Stimulated activated naive CD4-positive, alpha-beta T cell (primary cell): ENCODE results near the gene DDX25.

ENCODE experiments used
- DNase-seq, 6 experiments: peaks; one replicate each; lab custom pipeline; 2025; lab: John Stamatoyannopoulos, UW

The DDX25 gene

DNA sequence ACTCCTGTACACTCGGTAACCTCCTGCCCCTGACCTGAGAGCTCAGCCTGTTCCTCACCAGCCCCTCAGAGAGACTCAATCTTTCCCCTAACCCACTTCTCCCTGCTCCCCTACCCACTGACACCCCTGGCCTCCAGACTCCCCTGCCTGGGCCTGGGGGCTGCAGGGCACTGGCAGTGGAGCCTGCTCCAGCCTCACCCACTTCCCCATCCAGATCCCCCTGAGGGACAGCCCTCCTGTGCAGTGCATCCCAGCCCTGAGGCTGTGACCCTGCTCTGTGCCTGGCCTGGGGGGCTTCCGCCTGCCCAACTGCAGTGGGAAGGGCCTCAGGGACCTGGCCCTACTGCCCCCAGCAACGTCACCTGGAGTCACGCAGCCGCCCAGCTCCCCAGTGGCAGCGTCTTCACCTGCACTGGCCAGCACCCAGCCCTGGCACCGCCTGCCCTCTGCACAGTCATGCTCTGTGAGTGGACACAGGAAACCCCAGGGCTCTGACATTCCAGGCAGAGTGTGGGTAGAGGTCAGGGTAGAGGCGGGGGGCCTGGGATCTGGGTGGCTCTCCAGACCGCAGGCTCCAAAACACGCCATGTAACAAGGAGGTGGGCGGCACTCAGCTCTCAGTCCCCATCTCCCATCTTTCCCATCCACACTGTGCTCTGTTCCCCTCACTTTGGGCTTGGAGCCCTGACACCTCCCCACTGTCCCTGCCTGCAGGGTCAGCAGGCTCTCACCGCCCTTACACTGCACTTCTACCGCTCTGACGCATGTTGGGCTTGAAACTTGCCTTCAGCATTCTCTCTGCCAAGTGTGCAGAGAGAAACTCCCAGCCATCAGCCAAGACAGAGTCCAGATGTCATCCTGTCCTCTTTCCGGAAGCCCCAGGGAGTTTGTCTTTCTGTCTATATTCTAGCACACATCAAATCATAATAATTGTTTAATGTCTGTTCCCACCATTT is 46.7 kb downstream of the DDX25 start:
- DNase-seq: no peak

DNA sequence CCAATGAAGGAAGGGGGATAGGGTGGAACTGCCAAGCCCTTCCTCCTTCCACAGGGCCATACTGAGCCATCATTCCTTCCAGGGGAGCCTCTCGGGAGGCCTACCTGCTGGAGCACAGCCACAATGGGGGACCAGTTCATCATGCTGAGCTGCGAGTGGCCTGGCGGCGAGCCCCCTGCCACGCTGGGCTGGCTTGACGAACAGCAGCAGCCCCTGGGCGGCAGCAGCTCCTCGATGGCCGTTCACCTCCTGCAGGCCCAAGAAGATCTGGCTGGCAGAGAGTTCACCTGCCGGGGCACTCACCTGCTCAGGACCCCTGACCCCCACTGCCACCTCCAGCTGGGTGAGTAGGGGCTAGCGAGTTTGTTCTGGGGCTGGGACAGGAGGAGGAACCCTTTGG is 47.4 kb downstream of the DDX25 start:
- DNase-seq: no peak

DNA sequence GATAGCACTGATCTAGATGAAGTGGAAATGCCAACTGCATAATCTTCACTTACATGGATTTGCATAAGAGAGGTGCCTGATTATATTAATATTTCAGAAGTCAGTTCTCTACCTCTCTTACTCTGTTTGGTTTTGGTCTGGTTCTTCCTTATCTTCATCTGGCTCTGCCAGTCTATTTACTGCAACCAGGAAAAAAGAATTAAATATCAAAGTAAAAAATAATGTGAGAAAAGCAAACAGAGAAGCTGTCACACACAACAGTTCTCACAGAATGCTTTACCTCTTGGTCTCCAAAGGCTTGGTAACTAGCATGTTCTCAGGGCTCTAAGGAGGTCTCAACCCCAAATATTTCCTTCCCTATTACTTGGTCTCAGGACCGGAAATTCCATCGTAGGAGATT is 48.3 kb downstream of the DDX25 start:
- DNase-seq: no peak

DNA sequence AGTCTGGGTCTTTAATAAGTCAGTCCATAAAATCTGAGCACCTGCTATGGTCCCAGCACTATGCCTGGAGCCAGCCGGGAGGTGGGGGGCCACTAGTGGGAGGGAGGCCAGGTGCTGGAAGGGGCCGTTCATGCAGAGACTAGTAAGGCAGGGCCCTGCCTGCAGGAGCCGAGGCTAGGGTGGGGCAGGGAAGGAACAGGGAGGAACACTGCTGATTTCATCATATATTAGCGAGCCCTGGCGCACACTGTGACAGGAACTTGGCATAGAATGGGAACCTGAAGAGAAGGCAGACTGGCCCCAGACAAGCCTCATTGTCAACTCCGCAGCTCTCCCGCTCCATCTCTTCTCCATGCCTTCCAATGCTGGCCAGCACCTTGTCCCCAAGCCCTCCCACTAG is 48.7 kb downstream of the DDX25 start:
- DNase-seq: no peak

DNA sequence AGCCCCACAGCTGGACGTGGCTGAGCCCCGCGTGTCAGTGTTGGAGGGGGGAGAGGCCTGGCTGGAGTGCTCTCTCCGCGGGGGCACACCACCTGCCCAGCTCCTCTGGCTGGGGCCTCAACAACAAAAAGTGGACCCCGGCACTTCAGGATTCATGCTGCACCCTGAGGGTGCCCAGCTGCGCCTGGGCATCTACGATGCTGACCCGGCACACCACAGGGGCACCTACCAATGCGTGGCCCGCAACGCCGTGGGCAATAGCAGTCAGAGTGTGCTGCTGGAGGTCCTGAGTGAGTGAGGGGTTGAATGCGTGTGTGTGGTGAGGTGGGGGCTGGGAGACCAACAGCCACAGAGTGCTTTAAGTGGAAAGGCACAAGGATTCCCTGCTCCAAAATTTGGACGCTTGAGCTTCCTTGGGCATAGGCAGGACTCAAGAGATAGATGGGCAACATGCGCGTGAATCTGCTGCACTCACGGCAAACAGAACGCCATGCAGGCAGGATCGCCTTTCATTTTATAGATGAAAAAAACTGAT is 49.2 kb downstream of the DDX25 start:
- DNase-seq: no peak

DNA sequence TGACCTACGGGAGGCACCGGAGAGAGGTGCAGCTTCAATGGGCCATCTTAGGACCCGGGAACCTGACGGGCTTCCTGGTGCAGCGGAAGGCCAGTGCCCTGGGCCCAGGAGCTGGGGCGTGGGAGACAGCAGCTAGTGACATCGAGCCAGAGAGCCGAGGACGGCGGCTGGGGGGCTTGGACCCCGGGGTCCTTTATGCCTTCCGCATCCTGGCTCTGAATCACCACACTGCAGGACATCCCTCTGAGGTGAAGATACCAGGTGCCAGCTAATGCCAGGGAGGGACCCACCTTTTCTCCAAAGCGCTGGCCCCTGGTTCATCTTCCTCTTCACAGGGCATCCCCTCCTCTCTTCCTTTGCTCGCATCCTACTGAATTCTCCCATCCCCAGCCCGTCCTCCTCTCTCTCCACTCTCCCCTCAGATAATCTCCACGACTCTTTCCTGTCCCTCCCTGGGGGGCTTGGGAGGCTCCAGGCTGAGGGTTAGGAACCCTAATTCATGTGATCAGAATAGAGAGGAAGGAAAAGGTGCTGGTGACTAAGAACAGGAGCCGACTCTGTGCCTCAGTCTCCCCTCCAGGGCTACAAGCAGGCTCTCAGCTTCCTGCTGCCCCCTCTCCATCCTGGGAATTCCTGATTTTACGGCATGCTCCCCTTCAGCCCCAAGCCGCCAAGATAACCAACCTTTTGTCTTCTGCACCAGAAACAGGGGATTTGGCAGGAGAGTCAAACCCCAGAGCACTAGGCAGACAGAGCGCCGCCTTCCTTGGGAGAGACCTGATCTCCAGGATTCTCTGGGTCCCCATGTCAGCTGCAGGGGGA is 50.0 kb downstream of the DDX25 start:
- no peak for DNase-seq

DNA sequence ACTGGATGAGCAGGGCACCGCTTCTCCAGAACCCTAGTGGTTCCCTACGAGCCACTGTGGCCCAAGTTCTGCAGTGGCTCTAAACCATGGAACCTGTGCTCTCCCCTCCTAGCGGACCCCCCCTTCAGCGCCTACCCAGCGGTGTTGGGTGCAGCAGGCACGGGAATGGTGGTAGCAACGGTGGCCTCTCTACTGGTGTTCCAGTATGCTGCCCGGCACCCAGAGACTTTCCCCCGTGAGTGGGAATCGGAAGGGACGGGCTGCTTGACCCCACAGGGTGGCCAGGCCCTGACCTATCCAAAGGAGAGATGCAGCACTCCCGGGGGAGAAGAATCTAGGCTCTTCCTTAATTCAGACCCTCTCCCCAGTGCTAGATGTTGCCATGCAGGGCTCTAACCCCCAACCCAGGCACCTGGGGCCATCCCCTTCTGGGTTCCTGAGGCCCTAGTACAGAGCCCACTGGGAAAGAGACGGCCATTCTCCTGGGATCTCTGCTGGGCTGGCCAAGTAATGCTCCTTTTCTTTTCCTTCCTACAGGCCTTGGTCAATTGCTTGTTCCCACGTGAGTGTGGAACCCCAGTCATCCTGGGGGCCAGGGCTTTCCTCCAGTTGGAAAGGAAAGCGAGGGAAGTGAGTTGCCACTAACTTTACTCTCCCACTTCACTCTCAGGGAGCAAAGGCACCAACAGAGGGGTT is 50.8 kb downstream of the DDX25 start:
- no peak for DNase-seq

DNA sequence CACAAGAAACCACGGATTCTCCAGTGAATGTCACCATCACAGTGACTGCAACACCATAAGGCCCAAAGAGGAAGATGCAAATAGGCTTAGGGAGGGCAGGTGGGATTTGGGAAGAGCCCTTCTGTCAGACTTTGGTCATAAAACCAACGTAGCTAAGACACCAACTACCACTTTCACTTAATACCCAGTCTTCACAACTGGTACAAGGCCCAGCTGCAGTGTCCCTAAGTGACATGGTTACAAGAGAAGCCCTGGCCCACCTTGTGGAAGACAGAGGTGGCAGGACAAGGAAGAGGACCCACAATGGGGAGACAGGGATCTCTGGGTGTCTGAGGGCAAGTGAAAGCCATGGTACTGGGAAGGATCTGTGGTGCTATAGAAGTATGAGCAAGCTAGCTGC is 51.5 kb downstream of the DDX25 start:
- DNase-seq: no peak

DNA sequence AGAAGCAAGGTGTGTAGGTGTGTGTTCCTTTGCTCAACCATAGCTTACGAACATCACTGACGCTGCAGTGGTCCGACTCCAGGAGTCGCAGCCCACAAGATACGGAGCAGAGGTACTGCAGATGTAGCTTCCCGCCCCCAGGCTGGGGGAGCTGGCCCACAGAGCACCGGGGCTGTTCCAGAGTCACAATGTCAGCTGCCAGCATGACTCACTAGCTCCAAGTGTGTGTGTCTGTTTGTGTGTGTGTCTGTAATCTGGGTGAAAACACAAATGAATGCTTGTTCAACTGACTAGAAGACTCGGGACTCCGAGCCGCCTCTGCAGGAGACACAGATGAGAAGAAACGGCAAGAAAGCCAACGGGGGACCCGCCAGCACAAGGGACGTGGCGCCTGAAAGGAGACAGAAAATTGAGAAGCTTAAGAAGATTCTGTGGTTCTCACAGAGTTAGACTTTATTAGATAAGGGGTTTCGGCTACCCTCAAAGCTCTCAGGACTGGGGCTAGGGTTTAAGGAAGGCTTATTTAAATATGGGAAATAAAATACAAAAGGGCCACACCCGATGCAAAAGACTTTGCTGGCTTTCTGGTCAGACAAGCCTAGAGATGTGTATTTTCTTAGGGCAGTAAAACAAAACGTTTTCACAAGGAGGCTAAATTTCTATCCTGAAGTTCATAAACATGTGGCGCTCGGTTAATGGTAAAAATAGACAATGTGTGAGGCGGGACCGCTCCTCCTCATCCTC is 52.3 kb downstream of the DDX25 start:
- DNase-seq: no peak

DNA sequence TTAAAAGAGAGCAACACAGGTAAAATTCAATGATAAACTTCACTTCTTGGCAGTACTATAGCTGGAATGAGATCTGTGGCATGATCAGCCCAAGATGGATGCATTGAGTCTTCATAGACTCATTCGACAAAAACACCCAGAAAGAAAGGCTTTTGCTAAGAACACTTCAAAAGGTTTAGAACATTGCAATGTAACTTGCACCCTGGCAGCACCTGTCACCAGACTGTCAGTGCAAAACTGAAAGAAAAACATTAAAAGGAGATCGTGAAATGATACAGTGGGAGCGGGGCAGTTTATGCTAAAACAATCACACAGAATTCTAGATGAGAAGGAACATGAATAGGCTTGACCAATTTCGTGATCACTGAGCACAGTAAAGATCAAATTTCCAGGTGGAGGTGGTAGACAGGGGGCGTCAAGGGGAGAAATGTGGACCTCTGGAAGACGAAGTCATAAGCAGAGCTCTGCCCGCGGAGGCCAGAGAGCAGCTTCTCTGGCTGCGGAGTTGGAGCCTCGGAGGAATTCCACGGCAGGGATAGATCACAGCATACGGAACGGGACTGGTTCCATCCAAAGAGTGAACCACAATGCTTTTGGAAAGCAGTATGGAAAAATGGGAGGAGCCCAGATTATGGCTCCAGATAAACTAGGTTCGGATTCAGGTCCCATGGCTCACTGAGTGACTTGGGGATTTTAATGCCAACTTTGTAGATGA is 53.5 kb downstream of the DDX25 start:
- DNase-seq: no peak

DNA sequence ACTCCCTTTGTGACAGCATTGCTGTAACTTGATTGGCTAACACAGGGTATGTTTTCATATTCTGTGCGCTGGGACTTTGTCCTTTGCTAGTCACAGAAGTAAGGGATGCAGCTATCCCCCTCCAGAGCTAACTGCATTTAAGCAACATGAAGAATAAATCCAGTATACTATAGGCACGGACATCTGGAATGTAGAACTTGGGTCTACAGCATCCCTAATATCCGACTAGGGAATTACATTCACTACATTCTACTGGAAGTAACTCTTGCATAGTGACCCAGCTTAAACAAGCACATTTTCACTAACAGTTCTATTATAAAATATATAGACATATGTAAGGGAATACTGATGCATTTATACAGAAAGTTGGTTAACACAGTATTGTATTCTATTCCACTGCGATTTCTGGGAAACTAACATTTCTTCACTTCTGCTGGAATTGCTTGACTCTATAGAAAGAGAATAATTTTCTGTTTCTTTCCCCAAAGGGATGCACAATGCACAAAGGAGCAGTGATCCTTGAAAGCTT is 54.6 kb downstream of the DDX25 start:
- DNase-seq: no peak

DNA sequence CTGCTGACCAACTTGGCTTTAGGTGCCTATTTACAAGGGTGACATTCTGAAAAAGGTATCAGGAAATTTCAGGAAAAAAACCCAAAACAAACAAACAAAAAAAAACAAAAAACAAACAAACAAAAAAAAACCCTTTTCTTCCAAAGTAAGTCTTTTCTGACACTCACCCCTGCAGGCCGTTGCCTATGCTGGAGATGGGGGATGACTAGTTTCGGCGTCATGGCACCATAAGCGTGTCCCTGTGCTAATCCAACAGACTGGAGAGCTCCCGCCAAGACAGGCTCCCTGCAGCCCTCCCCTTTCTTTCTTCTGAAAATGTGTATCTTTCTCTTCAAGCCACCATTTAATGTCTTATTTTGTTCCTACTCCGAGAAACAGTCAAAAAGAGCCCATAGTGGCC is 55.2 kb downstream of the DDX25 start:
- no peak for DNase-seq

DNA sequence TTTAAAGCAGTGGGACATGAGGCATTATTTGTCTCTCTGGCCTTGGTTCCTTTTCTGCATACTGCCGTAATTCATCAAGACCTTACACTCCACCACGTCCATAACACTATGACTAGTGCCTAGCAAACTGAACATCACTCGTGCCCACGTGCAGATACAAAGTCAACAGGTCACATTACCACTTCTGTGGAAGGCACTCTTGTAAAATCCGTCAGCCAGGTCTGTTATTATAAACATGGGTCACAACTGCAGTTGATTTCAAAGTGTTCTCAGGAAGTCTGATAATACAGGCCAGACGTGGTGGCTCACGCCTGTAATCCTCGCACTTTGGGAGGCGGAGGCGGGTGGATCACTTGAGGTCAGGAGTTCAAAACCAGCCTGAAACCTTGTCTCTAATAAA is 55.6 kb downstream of the DDX25 start:
- DNase-seq: no peak

DNA sequence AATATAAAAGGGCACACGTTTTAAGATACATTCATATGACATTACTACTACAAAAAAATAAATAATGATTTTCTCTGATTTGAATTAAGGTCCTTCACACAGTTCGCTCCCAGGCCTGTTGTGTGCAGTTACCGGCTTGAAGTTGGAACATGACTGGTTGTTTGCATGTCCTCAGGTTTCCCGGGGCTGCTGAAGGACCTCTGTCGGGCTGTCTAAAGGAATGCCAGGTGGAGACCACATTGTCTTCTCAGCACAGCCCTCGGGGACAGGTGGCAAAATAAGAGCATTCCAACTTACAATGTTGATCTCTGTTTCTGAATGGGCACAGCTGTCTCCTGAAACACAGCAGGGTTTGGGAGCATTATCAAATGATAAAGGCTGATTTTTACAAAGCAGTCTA is 56.5 kb downstream of the DDX25 start:
- DNase-seq: no peak

DNA sequence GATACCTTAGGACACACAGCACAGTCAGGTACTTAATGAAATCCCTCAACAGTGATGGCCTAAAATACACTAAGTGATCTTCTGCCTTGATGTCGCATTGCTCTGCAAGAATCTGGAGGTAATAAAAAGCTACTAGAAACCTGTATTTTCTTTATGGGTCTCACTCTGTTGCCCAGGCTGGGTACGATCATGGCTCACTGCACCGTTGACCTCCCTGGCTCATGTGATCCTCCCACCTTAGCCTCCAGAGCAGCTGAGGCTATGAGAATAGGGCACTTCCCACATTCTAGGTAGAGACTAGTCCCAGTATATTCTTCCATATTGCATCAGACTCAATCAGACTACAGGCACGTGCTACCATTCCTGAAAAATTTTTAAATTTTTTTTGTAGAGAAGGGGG is 63.2 kb downstream of the DDX25 start:
- DNase-seq: no peak

DNA sequence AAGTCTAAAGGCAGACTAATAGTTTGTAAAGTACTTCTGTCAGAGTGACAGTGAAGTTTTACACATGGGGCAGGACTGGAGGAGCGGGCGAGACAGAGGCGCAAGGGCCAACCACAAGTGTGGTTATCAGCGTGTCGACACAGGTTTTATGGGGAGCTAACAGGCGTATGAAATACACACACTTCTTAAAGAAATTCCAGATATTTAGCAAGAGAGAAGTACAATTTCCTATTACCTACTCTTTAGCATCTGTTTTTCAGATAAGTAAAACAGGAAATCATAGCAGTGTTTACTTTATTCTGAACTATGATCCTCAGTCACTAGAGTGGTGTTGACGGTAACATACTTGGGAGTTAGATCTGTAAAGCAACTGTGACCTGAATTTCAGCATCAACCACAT is 64.0 kb downstream of the DDX25 start:
- no peak for DNase-seq

DNA sequence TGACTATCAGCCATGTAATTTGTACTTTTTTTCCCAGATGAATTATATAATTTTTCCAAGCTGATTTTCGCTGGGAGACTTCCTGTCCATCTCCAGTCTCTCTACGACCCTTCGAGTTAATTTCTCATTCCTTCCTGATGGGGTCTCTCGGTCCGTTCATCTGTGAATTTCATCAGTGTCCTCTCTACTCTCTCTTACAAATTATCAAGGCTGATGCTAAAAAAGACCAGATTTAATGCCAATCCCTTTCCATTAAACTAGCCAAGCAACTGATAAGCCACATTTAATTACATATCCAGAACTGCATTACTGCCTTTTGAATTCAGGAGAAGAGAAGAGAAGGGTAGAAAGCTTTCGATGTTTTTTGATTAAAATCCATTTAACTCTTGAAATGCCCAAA is 67.3 kb downstream of the DDX25 start:
- DNase-seq: no peak

DNA sequence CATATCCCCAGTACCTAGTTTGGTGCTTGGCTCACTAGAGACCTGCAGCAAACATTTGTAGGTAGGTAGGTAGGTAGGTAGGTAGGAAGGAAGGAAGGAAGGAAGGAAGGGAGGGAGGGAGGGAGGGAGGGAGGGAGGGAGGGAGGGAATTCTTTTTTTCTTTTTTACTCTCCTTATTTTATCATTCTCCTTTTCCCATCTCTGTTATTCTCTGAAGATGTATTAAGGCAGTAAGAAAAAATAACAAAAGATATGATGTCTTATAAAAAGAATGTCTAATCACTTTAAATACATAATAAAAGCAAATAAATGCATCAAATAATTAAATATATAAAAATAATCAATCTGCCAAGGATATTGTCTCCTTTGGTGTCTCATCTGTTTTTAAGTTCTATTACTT is 70.0 kb downstream of the DDX25 start:
- no peak for DNase-seq

DNA sequence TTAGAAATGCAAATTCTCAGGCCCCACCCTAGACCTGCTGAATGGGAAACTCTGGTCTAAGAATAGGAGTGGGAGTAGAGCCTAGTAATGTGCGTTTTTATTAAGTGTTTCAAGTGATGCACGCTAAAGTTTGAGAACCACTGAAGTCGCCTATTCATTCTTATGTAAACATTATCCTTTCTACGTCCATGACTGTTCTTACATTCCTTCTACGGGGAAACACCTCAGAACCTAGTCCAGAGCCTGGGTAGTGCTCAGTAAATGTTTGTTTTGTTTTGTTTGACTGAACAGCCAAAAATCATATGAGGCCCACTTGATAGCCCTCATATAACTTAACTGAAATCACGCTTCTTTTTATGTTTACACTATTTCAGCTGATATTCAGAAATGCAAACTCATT is 71.3 kb downstream of the DDX25 start:
- DNase-seq: no peak

DNA sequence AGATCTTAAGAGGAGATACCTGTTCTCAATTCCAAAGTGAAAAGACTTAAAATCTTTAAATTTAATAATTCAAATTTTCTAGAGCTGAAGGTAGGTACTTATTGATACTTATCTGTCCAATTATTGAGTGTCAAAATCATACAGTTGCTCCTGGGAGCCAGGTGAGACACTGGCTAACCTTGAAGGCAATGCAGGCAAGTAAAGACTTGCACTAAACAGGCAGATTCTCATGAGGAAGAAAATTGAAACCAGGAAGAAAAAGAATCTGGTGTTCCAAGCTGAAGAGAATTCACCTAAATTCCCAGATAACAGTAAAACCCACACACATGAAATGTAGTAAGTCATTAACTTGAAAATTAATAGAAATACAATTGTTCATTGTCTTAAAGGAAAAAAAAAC is 71.8 kb downstream of the DDX25 start:
- DNase-seq: no peak

DNA sequence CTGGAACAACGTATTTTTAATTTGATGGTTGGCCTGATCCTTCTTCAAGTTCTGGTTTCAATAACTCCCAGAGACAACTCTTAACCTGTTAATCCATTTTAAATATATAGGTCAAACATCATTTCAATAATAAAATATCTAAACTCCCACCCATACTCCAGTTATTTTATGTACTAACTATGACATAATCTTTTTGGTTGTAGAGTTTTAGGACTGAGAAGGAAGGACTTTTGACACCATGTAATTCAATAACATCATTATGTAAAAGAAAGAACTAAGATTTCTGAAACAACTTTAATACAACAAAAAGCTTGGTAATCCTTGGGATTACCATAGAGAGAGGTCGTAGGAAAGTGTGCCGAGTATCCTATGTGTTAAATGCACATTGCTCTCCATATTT is 73.0 kb downstream of the DDX25 start:
- no peak for DNase-seq
